HS-27A (cell line): ENCODE measurements around the gene MAN1A1.

Experiments
- DNase-seq: peaks from one replicate; pipeline ENCODE4 v3.0.0-alpha.2; 2012; ENCODE audit warnings: low read depth, missing footprints

The MAN1A1 gene

GRCh38 chr6:119325559-119326265, 23.8 kb downstream of the MAN1A1 start:
- DNase-seq = no peak

GRCh38 chr6:119324718-119325117, 24.8 kb downstream of the MAN1A1 start:
- no peak for DNase-seq

- DNase-seq = no peak
These were observed 25.6 kb downstream of the MAN1A1 start for GRCh38 chr6:119323931-119324330.

GRCh38 chr6:119323478-119323877, 26.1 kb downstream of the MAN1A1 start:
- DNase-seq = no peak

- DNase-seq = no peak
These were observed 26.7 kb downstream of the MAN1A1 start for GRCh38 chr6:119322715-119323350.

- no peak for DNase-seq
These were observed 27.5 kb downstream of the MAN1A1 start for GRCh38 chr6:119322034-119322433.

GRCh38 chr6:119319694-119320093, 29.9 kb downstream of the MAN1A1 start:
- DNase-seq = no peak

- DNase-seq = no peak
These were observed 30.8 kb downstream of the MAN1A1 start for GRCh38 chr6:119318730-119319129.

- DNase-seq = no peak
These were observed 31.4 kb downstream of the MAN1A1 start for GRCh38 chr6:119318176-119318575.

- no peak for DNase-seq
These were observed 32.6 kb downstream of the MAN1A1 start for GRCh38 chr6:119317007-119317406.

- DNase-seq = no peak
These were observed 34.7 kb downstream of the MAN1A1 start for GRCh38 chr6:119314885-119315272.

- no peak for DNase-seq
These were observed 35.4 kb downstream of the MAN1A1 start for GRCh38 chr6:119313937-119314884.

- no peak for DNase-seq
These were observed 36.7 kb downstream of the MAN1A1 start for GRCh38 chr6:119312875-119313338.

- DNase-seq = no peak
These were observed 37.1 kb downstream of the MAN1A1 start for GRCh38 chr6:119312441-119312840.

- DNase-seq = no peak
These were observed 37.9 kb downstream of the MAN1A1 start for GRCh38 chr6:119311514-119312142.

GRCh38 chr6:119310486-119311036, 39.0 kb downstream of the MAN1A1 start:
- DNase-seq = no peak

- DNase-seq = no peak
These were observed 40.4 kb downstream of the MAN1A1 start for GRCh38 chr6:119308991-119309657.

- DNase-seq = peak; percentile 60
These were observed 41.5 kb downstream of the MAN1A1 start for GRCh38 chr6:119308048-119308570.

- DNase-seq = no peak
These were observed 42.5 kb downstream of the MAN1A1 start for GRCh38 chr6:119307056-119307455.

- no peak for DNase-seq
These were observed 43.1 kb downstream of the MAN1A1 start for GRCh38 chr6:119306396-119306968.
